SK-N-SH treated with all-trans-retinoic acid at 6 μM for 48 hours (cell line): ENCODE results near the gene ORC4.

Experiments
- ATAC-seq: fragments of 200-7000 bp; cut with Tn5 transposase; 3 replicates; pipeline ENCODE4 v1.9.1; 2020; ENCODE audit warnings: mild to moderate bottlenecking, moderate library complexity
- ARNTL ChIP-seq: fragments of 450-650 bp; formaldehyde crosslinking; IDR thresholded peaks from 2 replicates; pipeline ENCODE4 v1.5.0; 2020; ENCODE audit warnings: low read depth, mild to moderate bottlenecking, moderate library complexity, borderline replicate concordance
- BACH2 ChIP-seq: fragments of 250-450 bp; sonication (Bioruptor Pico); IDR thresholded peaks from 2 replicates; pipeline ENCODE4 v1.9.0; 2021; ENCODE audit warnings: mild to moderate bottlenecking, borderline replicate concordance
- CSDC2 ChIP-seq: fragments of 250-450 bp; sonication (Bioruptor Pico); IDR thresholded peaks from 2 replicates; pipeline ENCODE4 v1.5.0; 2020; ENCODE audit warnings: mild to moderate bottlenecking, moderate library complexity
- ESRRG ChIP-seq: fragments of 250-450 bp; sonication (Bioruptor Pico); IDR thresholded peaks from 2 replicates; pipeline ENCODE4 v1.6.1; 2021; ENCODE audit warnings: mild to moderate bottlenecking
- GLIS3 ChIP-seq: fragments of 250-450 bp; sonication (Bioruptor Pico); IDR thresholded peaks from 2 replicates; pipeline ENCODE4 v1.5.0; 2020; ENCODE audit warnings: mild to moderate bottlenecking, moderate library complexity
- ISL1 ChIP-seq: fragments of 250-450 bp; sonication (Bioruptor Pico); IDR thresholded peaks from 2 replicates; pipeline ENCODE4 v2.1.2; 2022; ENCODE audit warnings: mild to moderate bottlenecking, moderate library complexity
- OSR1 ChIP-seq: fragments of 250-450 bp; sonication (Bioruptor Pico); IDR thresholded peaks from 2 replicates; pipeline ENCODE4 v1.8.0; 2022; ENCODE audit warnings: moderate library complexity, mild to moderate bottlenecking, inconsistent platforms
- PPARA ChIP-seq: fragments of 250-450 bp; sonication (Bioruptor Pico); IDR thresholded peaks from 2 replicates; pipeline ENCODE4 v1.5.0; 2020; ENCODE audit warnings: mild to moderate bottlenecking, borderline replicate concordance
- RARB ChIP-seq: fragments of 250-450 bp; sonication (Bioruptor Pico); IDR thresholded peaks from 2 replicates; pipeline ENCODE4 v1.8.0; 2021; ENCODE audit warnings: mild to moderate bottlenecking, moderate library complexity
- SNAI2 ChIP-seq: fragments of 250-450 bp; sonication (Bioruptor Pico); IDR thresholded peaks from 2 replicates; pipeline ENCODE4 v1.5.0; 2020; ENCODE audit warnings: mild to moderate bottlenecking, moderate library complexity
- TCF4 ChIP-seq: fragments of 250-450 bp; sonication (Bioruptor Pico); IDR thresholded peaks from 2 replicates; pipeline ENCODE4 v1.8.0; 2021; ENCODE audit warnings: mild to moderate bottlenecking, moderate library complexity, borderline replicate concordance
- ZC3H10 ChIP-seq: fragments of 250-450 bp; sonication (Bioruptor Pico); IDR thresholded peaks from 2 replicates; pipeline ENCODE4 v1.5.1; 2021; ENCODE audit warnings: mild to moderate bottlenecking, moderate library complexity
- ZFP3 ChIP-seq: fragments of 250-450 bp; sonication (Bioruptor Pico); IDR thresholded peaks from 2 replicates; pipeline ENCODE4 v1.5.0; 2020; ENCODE audit warnings: mild to moderate bottlenecking, moderate library complexity
- ZFP30 ChIP-seq: fragments of 450-650 bp; formaldehyde crosslinking; IDR thresholded peaks from 2 replicates; pipeline ENCODE4 v1.5.0; 2022; ENCODE audit warnings: mild to moderate bottlenecking, moderate library complexity
- ZNF8 ChIP-seq: fragments of 450-650 bp; formaldehyde crosslinking; IDR thresholded peaks from 2 replicates; pipeline ENCODE4 v1.5.0; 2020; ENCODE audit warnings: mild to moderate bottlenecking, moderate library complexity
- TF ChIP-seq, protein P1 (sequence below): fragments of 250-450 bp; sonication (Bioruptor Pico); IDR thresholded peaks from 2 replicates; pipeline ENCODE4 v1.8.0; 2020; ENCODE audit warnings: mild to moderate bottlenecking, moderate library complexity, borderline replicate concordance
- TF ChIP-seq, protein P2 (sequence below): fragments of 250-450 bp; sonication (Bioruptor Pico); IDR thresholded peaks from 2 replicates; pipeline ENCODE4 v1.8.0; 2021; ENCODE audit warnings: low read depth, mild to moderate bottlenecking, moderate library complexity, borderline replicate concordance
- TF ChIP-seq, protein P3 (sequence below): fragments of 250-450 bp; sonication (Bioruptor Pico); IDR thresholded peaks from 2 replicates; pipeline ENCODE4 v1.5.1; 2020; ENCODE audit warnings: low read depth, mild to moderate bottlenecking, moderate library complexity

Gene ORC4

DNA sequence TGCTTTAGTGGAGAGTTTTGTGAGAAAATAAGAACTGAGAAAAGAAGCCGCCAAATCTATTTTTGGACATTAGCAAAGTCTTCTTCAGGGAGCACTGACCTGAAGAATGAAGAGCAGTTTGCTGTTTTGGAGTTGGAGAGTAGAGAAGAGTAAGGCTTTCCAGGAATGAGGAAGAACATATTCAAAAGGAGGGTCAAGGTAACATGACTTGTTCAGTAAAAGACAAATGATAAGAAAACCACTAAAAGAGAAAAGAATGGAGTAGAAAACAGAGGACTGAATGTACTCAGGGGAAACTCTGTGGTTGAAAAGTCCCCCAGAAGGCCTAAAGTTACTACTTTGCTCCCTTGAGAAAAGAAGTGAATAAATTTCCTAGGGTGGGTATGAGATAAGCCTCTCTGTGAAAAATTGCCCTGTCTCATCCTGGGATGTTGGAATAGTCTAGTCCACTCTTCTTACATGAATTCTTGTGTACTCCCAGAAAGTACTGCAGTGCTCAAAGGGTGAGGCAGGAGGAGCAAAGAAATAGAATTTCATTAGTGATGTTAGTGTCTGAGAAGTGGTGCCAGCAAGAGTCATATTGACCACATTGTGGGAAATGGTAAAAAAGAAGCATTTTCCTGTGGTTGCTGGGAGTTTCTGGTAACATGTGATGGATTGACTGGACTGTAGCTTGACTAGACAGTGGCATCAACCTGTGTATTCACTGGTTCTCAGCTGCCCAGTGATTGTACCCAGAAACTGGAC lies 28.1 kb upstream of the ORC4 start:
- no peak for ATAC-seq
- TF ChIP-seq RARB (no peak), ZFP3 (no peak), BACH2 (CRISPR knock-in tag) (no peak), PPARA (no peak), GLIS3 (CRISPR knock-in tag) (no peak)
- TF ChIP-seq, protein P1, sequence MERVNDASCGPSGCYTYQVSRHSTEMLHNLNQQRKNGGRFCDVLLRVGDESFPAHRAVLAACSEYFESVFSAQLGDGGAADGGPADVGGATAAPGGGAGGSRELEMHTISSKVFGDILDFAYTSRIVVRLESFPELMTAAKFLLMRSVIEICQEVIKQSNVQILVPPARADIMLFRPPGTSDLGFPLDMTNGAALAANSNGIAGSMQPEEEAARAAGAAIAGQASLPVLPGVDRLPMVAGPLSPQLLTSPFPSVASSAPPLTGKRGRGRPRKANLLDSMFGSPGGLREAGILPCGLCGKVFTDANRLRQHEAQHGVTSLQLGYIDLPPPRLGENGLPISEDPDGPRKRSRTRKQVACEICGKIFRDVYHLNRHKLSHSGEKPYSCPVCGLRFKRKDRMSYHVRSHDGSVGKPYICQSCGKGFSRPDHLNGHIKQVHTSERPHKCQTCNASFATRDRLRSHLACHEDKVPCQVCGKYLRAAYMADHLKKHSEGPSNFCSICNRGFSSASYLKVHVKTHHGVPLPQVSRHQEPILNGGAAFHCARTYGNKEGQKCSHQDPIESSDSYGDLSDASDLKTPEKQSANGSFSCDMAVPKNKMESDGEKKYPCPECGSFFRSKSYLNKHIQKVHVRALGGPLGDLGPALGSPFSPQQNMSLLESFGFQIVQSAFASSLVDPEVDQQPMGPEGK (CRISPR knock-in tag), result no peak
- TF ChIP-seq, protein P2, sequence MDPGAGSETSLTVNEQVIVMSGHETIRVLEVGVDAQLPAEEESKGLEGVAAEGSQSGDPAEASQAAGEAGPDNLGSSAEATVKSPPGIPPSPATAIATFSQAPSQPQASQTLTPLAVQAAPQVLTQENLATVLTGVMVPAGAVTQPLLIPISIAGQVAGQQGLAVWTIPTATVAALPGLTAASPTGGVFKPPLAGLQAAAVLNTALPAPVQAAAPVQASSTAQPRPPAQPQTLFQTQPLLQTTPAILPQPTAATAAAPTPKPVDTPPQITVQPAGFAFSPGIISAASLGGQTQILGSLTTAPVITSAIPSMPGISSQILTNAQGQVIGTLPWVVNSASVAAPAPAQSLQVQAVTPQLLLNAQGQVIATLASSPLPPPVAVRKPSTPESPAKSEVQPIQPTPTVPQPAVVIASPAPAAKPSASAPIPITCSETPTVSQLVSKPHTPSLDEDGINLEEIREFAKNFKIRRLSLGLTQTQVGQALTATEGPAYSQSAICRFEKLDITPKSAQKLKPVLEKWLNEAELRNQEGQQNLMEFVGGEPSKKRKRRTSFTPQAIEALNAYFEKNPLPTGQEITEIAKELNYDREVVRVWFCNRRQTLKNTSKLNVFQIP (CRISPR knock-in tag), result no peak
- TF ChIP-seq, protein P3, sequence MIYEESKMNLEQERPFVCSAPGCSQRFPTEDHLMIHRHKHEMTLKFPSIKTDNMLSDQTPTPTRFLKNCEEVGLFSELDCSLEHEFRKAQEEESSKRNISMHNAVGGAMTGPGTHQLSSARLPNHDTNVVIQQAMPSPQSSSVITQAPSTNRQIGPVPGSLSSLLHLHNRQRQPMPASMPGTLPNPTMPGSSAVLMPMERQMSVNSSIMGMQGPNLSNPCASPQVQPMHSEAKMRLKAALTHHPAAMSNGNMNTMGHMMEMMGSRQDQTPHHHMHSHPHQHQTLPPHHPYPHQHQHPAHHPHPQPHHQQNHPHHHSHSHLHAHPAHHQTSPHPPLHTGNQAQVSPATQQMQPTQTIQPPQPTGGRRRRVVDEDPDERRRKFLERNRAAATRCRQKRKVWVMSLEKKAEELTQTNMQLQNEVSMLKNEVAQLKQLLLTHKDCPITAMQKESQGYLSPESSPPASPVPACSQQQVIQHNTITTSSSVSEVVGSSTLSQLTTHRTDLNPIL (CRISPR knock-in tag), result no peak

DNA sequence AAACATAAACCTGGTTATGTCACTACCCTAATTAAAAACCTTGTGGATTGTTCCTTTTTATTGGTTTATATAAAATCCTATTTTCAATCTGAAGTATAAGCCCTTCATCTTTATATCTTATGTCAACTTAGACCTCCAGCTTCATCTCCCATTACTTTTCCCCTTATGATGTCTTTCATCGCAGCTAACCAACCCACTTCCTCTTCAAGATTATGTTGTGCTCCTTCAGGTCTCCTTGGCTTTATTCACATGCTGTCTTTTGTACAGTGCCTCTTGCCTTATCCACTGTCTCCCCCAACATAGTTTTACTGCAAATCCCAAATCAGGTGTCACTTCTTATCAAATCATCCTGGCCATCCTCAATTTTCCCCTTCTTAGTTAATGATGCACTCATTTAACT lies 26.3 kb upstream of the ORC4 start:
- no peak for ATAC-seq

DNA sequence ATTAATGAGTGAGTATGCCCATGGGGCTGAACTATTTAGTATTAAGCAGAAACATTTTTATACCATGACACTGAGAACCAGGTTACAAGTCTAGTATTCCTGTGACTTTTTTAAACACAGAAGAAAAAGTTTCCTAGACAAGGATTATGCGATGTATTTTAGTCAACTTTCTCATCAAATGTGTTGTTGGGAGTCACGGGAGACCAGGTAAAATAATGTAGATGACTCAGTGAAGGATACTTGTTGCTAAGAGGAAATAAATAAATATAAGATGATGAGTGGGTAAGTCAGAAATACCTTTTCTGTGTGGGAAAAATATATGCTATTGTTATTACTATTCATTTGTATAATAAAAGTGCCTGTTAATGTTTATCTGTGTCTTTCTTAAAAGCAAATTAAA lies 23.8 kb upstream of the ORC4 start:
- TF ChIP-seq, protein P2 (CRISPR knock-in tag), result no peak
- TF ChIP-seq, all 23 proteins: peak for 0
- ATAC-seq, result no peak

More for the DNA sequence above, 26.3 kb upstream of the ORC4 start:
- no peak for TF ChIP-seq ISL1
- TF ChIP-seq, protein P1 (CRISPR knock-in tag), result no peak
- TF ChIP-seq, protein P3 (CRISPR knock-in tag), result no peak
- no peak for TF ChIP-seq PPARA

DNA sequence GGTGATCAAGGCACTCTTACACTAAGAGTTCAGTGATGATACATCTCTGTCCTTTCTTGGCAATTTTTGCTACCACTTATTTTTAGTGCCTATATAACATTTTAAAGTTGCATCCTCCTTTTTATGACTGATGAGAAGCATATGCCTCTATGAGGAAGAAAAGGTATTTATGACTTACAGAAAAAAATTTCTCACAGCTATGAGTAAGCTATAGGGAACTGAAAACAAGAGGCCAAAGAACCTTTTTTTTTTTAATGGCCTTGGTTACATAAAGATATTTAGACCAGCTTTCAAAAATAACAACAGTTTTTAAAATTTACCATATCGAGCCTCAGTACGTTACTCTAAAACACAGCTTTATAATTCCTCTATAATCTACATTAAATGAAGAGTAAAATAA lies 21.7 kb upstream of the ORC4 start:
- no peak for TF ChIP-seq ZFP3
- TF ChIP-seq OSR1 (CRISPR knock-in tag), result no peak
- no peak for TF ChIP-seq CSDC2 (CRISPR knock-in tag)
- TF ChIP-seq RARB, result no peak
- TF ChIP-seq, protein P1 (CRISPR knock-in tag), result no peak
- TF ChIP-seq TCF4 (CRISPR knock-in tag), result no peak
- no peak for TF ChIP-seq SNAI2
- TF ChIP-seq ESRRG (CRISPR knock-in tag), result no peak
- no peak for TF ChIP-seq ZNF8 (CRISPR knock-in tag)
- no peak for TF ChIP-seq ZFP30 (CRISPR knock-in tag)
- TF ChIP-seq ZC3H10 (CRISPR knock-in tag), result no peak
- TF ChIP-seq ARNTL, result no peak
- TF ChIP-seq, all 23 proteins: peak for 0
- ATAC-seq, result peak; percentile 30; the same call in 1 of the 3 replicates
